CD1c-positive myeloid dendritic cell (primary cell): ENCODE data around the gene RARG.

Experiments used
- DNase-seq: peaks from one replicate; pipeline ENCODE4 v3.0.0-alpha.2; 2016; ENCODE audit errors: extremely low spot score

The RARG gene

DNA sequence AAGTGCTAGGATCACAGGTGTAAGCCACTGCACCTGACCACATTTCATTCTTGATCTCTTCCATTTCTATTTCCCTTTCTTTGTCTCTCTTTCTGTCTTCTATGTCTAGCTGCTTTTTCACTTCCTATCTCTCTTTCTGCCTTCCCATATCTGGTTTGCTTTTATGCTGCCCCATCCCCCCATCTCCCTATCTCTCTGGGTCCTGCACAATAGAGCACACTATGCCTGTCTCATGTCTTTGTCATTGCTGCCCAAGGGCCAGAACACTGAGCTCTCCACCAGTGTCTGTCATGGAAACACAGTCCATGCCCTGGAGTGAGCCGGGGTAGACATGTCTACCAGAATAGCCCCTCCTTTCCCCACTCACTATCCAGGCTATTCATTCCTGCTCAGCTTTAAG lies 12.3 kb upstream of the RARG start:
- DNase-seq = no peak

DNA sequence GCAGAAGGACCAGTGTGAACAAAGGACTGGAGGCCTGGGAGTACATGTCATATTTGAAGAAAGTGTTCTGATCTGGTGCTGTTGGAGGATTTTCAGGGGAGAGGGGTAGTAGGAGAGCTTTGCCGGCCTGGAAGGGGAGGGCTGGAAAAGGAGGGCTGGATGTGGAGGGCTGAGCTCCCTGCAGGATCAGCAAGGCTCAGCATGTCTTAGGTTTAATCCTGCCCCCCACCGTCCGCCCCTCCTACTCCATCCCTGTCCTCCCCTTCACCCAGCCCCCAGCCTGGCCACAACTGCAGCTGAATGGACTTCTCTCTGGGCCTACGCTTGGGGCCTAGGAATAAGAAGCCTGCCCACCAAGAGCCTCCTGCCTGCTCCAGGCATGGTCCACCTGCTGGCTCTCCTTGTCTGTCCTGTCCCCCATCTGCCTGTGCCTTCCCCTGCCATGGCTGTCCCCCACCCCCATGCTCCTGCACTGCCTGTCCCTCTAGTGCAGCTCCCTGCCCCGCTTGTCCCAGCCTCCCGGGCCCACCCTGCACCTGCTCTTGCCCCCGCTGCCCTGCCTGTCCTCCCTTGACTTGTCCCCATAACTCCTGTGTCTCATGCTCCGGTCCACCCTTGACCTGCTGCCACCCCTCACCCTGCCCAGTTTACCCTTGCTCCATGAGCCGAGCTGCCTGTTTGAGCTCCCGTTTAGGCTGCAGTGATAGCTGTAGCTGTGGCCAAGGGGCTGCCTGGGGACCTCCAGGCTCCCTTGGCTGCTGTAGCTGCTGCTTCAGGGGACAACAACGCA lies 9.8 kb upstream of the RARG start:
- no peak for DNase-seq

DNA sequence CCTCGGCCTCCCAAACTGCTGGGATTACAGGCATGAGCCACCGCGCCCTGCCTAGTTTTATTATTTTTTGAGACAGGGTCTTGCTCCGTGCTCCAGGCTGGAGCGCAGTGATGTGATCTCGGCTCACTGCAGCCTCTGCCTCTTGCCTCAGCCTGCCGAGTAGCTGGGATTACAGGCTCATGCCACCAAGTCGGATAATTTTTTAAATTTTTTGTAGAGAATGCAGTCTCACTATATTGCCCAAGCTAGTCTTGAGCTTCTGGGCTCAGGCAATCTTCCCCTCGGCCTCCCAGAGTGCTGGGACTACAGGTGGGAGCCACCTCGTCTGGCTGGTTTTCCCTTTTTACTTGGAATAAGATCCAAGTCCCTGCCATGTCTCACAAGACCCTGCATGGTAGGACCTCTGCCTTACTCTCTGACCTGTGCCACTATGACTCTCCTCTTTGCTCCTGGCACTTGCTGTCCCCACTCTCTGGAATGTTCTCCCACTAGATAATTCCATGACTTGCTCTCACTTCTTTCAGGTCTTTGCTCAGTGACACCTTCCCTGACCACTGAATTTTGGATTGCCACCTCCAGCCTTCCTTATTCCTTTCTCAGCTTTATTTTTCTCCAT lies 7.7 kb upstream of the RARG start:
- no peak for DNase-seq

DNA sequence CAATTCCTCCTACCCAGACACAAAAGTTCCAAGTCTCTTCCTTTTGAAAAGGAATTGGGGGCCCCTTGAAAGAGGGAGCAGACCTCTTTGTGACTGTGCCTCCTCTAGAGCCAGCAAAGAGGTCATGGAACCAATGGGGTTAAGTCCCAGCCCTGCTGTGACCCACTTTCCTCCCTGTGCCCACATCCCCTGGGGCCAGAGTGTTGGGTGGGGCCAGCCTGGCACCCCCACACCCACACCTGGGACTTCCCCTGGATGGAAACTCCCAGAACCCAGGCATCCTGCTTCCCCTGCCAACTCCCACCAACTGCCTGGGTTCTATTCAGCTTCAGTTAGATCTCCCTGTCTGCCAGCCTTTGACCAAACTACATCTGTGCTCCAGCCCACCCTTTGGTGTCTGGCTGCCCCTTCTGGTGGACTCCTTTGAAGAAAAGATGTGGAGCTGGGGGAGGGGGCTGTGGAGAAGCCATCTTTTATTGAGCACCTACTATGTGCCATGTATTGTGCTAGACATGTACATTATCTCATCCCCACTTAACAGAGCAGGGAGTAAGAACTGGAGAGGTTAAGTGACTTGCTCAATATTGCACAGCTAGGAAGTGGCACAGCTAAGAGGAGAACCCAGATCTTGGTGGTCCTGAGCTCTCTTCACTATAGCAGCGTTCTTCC lies 4.6 kb upstream of the RARG start:
- no peak for DNase-seq

DNA sequence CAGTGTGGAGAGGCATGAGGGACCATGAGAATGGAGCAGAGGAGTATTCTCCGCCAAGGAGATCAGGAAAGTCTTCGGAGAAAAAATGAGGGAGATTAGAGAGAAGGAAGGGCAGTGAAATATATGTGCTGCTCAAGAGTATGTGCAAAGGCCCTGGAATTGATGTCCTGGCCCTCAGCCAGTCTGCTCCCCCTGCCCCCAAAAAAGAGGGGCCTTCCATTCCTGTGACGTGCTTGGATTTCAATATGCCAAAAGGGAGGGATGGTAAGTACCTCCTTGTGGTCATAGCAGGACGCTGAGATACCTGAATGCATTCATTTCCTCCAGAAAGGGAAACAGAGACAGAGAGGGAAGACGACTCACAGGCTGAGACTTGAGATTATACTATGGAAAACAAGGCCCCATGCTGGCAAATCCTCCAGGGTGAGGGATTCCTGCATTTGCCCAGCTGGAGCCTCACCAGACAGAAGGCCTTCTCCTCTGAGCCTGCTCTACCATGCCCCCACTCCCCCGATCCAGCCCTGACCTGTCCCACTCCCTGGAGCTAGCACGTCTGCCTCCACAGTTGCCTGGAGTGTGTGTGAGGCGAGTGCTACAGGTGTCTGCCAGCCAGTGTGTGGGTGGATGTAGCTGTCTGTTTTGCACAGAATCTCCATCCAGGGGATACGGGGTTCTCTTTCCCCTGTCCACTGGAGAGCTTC lies 3.9 kb upstream of the RARG start:
- no peak for DNase-seq

DNA sequence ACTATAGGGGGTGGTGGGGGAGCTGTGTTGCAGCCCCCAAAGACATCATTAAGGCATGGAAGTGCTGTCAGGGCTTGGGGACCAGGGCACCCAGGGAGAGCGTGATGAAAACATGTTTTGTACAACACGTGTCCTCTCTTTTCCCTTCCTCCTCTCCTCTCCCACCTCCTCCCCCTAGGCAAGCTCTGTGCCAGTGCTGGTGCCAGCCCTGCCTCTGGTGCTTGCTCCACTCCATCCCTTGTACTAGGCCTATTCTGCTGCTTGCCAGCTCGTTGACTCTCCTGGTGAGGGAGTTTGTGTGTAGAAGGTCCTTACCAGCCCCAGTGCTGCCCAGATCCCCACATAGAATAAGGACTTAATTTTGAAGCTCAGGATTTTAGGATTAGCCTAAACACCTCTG lies 3.2 kb upstream of the RARG start:
- no peak for DNase-seq

DNA sequence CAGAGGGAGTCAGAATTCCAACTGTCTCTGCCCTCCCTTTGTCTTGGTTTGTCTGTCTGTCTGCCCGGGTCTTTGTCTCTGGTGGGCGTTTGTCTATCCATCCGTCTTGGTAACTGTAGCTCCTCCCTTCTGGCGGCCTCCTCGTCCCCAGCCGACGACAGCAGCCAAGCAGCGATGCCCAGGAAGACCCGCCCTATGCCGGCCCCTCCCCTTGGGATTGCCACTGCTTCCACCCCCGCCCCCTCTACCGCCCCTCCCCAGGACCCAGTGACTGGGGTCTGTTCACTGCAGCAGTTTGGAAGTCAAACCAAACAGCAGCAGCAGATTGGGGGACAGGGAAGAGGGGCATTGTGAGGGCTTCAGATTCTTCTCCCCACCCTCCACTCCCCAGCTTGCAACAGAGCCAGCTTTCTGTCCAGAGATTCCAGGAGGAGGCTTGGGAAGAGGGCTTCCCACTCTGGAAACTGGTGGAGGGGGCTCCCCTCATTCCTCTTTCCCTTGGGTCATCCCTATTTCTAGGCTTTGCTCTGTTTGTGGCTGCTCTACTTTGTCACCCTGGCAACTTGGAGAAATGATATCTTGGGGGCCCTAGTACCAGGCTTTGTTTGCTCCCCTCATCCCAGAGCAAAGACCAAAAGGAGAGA lies 2.4 kb upstream of the RARG start:
- DNase-seq = no peak

DNA sequence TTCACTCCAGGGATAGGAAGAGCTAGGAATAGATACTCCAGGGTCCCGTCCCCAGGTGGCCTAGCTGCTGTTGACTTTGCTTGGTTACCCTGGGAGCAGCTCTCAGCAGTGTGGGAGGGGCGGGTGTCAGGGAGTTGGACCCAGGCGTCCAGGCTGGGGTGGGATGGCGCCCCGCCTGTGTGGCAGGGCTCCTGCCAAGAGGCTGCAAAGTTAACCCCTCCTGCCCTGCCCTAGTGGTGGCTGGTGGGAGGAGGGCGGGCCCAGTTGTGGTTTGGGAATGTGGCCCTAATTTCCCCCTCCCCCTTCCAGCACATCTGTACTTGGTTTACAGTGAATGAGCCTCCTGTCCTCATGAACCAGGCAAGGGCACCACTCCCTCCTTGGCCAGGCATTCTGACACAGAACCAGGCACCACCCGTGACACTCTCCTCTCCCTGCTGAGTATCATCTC lies 1.7 kb upstream of the RARG start:
- no peak for DNase-seq

DNA sequence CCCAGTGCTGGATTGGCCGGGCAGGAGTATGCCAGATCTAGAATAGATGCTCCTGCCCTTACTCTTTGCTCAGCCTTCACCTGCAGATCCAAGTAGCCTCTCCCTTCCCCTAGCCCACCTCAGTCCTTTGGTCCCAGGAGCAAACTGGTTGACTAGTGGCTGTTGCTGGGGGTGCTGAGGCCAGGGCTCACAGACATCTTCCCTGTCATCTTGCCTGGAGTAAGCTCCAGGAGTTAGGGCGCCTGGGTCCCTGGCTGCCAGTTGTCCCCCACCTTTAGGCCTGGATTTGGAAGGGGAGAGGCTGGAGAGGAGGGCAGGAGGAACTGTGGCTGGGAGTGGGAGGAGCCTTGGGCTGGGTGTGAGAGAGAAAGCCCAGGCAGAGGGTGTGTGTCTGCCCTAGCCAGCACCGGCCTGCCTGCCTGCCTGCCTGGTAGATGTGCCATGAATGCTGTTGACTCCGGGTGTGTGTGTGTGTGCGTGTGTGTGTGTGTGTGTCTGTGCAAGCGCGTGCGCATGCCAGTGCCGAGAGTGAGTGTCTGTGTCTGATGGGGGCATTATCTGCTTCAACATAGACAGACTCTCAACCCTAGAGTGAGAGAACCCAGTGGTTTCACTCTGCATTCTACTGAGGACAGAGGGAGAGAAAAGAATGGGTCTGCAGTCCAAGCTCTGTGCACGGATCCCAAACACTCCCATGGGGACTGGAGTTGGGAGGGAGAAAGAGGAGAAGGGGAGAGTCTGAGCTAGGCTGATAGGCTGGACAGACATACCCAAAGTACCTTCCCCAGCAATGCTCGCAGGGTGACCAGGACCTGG lies 845 bp upstream of the RARG start:
- peak; percentile 43 for DNase-seq

DNA sequence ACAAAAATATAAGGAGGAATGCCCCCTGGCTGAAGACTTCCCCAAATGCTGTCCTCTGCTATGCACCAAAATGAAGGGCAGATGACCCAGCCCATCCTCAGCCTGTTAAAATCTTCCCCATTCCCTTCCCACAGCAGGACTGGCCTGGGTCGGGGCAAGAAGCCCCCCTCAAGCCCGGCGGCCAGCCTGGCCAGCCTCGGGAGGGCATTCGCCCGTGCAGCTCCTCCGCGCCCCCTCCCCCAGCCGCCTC lies 413 bp downstream of the RARG start:
- DNase-seq = no peak

DNA sequence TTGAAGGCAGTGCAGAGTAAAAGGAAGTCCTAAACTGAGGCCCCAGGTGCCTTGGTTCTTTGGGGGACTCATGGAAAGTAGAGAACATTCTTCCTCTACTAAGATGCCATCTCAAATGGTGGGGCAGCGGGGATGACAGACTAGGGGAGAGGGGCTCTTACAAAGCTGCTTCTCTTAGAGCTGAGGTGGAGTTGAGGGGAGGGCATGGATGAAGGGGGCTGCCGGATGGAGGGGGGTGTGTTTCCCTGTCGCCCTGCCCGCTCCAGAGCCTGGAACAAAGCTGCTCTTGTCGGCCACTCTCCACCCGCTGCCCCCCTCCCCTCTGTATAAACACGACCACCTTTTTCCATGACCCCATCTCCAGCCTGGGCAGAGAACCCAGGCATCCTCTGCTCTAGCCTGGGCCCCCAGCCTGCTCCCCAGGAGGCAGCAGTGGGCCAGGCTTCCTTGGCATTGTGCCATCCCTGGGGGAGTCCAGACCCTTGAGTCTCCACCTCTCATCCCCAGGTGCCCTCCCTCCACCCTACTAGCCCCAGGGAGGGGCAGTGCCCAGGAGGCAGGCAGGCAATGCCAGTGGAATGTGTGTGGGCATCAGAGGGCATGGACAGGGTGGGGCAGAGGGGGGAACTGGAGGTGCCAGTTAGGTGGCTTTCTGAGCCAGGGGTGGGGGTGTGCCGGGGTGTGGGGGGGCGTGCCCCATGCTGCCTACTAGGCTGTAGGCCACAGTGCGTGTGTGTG lies 1.7 kb downstream of the RARG start:
- DNase-seq = no peak

DNA sequence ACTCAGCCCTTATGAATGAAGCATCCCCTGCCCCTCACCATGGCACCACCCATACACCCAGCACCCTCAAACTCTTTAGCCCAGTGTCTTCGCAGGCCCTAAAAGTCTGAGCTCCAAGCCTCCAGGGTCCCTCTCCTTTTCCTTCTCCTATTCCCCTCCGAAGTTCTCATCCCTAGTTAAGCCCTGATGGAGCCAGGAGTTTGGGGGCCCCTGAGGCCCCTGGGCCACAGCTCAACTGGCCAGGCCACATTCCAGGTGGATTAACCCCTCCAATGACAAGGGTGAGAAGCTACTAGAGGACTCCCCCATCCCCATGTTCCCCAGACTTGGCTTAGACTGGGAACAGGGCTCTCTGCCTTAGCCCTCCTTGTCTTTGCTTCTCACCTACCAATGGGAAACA lies 2.6 kb downstream of the RARG start:
- no peak for DNase-seq

DNA sequence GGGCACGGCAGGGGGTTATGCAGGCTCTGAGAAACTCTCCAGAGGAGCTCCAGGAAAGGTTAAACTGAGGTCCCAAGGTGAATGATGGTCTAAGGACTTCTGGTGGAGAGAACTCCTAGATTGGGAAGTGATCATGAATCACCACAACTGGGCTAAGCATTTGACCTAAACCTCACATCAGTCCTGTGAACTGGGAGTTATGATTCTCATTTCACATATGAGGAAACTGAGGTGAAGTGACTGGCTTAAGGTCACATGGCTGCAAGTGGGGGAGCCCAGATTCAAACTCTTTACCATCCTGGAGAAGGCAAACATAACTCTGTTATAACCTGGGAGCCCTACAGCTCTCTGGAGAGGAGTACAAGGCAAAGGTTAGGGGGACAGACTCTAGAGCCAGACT lies 4.2 kb downstream of the RARG start:
- peak; percentile 31 for DNase-seq

DNA sequence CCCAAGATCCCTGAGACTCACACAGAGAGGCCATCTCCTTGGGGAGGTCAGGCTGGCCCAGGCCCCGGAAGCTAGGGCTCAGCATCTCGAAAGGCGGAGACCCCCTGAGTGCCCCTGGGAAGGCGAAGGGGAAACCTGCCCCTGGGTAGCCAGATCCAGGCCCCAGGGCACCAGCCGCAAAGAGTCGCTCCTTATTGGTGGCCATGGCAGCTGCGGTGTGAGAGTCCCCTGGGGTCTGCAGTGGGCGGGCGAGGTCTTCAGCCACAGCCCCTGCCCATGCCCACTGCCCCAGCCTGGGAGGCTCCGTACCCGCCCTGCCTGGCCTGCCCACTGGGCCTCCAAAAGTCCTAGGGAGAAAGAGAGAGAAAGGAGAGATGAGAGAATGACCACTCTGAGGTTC lies 4.7 kb downstream of the RARG start:
- DNase-seq = no peak

DNA sequence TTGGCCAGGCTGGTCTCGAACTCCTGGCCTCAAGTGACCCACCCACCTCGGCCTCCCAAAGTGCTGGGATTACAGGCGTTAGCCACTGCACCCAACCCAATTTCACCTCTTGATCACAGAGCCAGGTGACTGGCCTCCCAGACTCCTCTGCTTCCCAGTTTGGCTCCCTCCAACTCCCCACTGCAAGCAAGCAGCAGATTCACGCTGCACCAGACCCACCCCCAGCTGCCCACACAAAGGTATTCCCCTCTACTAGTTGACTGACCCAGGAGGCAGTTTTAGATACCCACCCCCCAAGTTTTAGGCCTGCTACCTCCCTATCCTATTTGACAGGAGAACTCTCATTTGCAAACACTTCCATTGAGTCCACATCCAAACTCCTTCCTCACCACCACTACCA lies 5.2 kb downstream of the RARG start:
- DNase-seq = no peak

DNA sequence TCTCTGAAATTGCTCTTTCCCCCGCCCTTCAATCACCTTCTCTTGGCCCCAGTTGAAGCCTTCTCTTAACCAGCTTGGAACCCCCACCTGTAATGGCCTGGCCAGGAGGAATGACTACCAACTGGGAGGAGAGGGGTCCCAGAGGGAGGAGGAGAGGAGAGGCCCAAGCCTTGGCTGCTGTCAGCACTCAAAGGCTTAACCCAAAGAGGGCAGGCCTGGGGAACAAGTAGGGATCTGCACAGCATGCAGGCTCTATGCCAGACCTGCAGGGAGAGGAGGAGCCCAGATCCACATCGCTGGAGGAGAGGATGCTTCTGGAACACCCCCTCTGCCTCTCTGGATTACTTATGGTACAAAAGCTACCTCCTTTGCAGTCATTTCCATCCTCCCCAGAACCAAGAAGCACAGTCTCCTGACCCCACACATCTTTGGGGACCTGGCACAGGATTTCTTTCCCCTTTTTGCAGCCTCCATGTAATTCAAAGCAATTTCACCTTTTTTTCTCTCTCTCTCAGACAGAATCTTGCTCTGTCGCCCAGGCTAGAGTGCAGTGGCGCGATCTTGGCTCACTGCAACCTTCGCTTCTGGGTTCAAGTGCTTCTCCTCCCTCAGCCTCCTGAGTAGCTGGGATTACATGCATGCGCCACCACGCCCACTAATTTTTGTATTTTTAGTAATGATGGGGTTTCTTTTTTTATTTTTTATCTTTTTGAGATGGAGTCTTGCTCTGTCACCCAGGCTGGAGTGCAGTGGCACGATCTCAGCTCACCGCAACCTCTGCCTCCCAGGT lies 6.2 kb downstream of the RARG start:
- no peak for DNase-seq

DNA sequence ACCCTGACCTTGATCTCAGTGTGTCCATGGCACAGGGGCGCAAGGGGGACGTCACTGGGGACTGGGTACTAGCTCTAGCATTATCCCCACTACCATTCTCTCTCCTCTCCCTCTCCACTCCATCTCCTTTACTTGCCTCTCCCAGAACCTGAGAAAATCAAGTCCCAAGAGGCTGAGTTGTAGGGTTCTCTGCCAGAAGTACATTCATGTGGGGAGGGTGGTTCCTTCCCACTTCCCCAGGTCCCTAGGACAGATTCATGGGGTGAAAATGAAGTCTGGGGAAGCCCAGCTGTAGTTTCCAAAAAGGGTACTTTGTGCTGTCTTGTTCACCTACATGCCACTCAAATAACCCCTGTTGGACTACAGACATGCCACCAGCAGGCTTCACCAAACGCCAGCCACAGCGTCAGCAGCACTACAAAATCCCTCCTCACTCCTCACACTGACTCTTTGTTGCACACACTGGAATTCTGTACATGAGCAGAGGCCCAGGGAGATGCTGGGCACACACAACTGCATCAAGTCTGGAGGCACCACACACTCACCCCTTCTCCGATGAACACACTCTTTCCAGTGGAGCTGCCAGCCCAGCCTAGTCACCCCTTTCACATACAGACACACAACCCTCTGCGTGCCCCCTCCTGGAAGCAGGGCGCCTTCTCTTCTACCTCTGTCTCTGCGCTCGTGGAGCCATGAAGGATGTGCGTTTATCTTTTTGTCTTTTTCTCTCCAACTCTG lies 6.9 kb downstream of the RARG start:
- no peak for DNase-seq

DNA sequence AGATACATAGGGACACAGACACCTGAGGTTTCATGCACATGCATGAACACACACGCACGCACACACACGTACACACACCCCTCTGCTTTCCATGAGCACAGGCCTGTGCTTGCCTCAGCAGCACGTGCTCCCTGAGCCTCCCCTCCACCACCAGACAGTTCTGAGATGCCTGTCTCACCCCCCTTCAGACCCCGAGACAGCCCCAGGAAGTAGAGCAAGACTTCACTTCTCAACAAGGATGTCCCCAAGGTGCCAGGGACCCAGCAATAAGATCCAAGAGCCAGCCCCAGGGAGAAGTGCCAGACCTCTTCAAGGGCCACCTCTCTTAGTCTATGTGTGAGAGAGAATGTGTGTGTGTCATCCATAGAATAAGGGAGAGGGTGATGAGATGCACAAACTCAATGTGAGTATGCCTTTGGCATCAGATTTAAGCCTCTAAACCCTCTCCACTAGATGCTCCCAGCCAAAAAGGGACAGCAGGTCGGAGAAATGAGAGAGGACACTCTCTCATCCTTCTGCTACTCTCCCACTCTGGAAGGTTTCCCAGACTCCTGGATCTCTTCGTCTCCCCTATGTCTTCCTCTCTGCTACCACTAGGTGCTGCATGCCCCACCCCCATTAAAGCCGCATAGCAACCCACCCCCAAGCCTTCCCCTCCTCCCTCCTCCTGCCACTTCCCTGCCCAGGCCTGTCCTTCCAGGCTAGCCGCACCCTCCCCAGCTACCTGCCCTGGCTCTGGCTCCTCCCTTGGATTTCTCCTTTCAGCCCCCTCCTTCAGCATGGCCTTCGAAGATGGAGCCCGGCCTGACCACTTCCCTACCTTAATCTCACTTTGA lies 7.7 kb downstream of the RARG start:
- no peak for DNase-seq
